ENCODE results near the gene SNAPC1. TPM values are rescaled to one million over a fixed set of nuclear protein-coding genes. Genes with fewer than 3 reads are reported as not detected.

SNAPC1 gene
- total and polyA plus RNA-seq, 2 donors (not counting 3 experiments of a cell fraction or from before 2014, with no cell fraction given), result 12.7 to 14.3 TPM

DNA sequence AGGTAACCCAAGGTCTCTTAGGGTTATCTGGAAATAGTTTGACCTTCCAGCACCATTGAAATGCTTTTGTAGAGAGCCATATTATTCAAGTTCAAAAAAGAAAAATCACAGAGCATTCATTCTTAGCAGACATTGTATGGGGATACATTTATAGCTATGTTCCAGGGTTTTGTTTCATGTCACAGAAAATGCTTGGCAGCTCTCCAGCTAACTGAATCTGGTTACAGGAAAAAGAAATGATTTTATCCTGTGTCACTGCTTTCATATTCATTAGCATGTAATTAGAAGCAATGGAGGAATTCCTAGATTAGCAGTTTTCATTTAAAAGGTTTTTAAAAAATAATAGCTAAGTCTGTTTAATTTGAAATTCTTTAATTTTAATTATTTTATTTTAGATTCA is 78.9 kb downstream of the SNAPC1 start:
- peak; percentile 68 for DNase-seq (ENCODE audit: low read depth, low spot score)
- TF ChIP-seq POLR2AphosphoS5 (IDR thresholded peaks at IDR 0.05; ENCODE audit: insufficient read depth, low read depth, low read length) (no peak), MAX (IDR thresholded peaks at IDR 0.05; ENCODE audit: insufficient read depth, insufficient read length) (no peak), POLR2A (IDR thresholded peaks at IDR 0.05; ENCODE audit: low read depth, low read length) (no peak), JUN (IDR thresholded peaks at IDR 0.05; ENCODE audit: borderline replicate concordance, insufficient read depth, insufficient read length, low read depth) (no peak), MYC (IDR thresholded peaks at IDR 0.05; ENCODE audit: low read depth, low read length) (no peak), EZH2 (IDR thresholded peaks at IDR 0.05; ENCODE audit: borderline replicate concordance, low read depth, low read length, severe bottlenecking) (no peak), GATA2 (IDR thresholded peaks at IDR 0.05; ENCODE audit: insufficient read depth, insufficient read length, low read depth, low read length) (no peak), FOS (IDR thresholded peaks at IDR 0.05; ENCODE audit: borderline replicate concordance, insufficient read depth, low read length) (no peak), CTCF (IDR thresholded peaks at IDR 0.05; ENCODE audit: extremely low read depth in 1 of 2, insufficient read depth in 1 of 2, low read depth in 1 of 2, low read length in 2 of 2) (no peak)
- FAIRE-seq, result peak; percentile 67
- Histone ChIP-seq H3K27ac (ENCODE audit: insufficient read depth, low read depth, low read length) (no peak overlapping the region), H2AFZ (ENCODE audit: low read depth, low read length) (no peak overlapping the region), H3K9me3 (replicated peaks; ENCODE audit: control insufficient read depth, insufficient read depth, low read length) (no peaks in the 10 kb centered on the region), H3K4me2 (ENCODE audit: insufficient read depth, low read length) (peak overlapping the region; percentile 32), H3K4me1 (ENCODE audit: control insufficient read depth, extremely low read depth, insufficient read depth, low read length) (peaks cover 34% of the 10 kb centered on the region), H4K20me1 (replicated peaks; ENCODE audit: control insufficient read depth, extremely low read depth, insufficient read depth, low read length) (no peaks in the 10 kb centered on the region), H3K4me3 (replicated peaks in 1 of 3; ENCODE audit: insufficient read depth in 1 of 3, low read depth in 1 of 3, low read length in 3 of 3) (no peak overlapping the region), H3K9ac (replicated peaks; ENCODE audit: extremely low read depth, insufficient read depth, low read length) (no peak overlapping the region), H3K36me3 (ENCODE audit: control insufficient read depth in 2 of 2, extremely low read depth in 1 of 2, insufficient read depth in 2 of 2, low read length in 2 of 2) (no peaks in the 10 kb centered on the region), H3K9me1 (replicated peaks; ENCODE audit: control insufficient read depth, extremely low read depth, insufficient read depth, low read length) (no peaks in the 10 kb centered on the region), H3K79me2 (ENCODE audit: control insufficient read depth, insufficient read depth, low read length) (no peaks in the 10 kb centered on the region), H3K27me3 (ENCODE audit: control insufficient read depth in 2 of 2, insufficient read depth in 2 of 2, low read length in 2 of 2) (no peaks in the 10 kb centered on the region)
- dilution Hi-C loops (cut with MboI; ENCODE audit: extremely low pct_ligation_motif_present, low sequenced_read_pairs) (no loop called here), intact Hi-C loops (cut with micrococcal nuclease) (no loop called here)
- BruUV-seq (replicated peaks), result no TSS peak
- ChIA-PET POLR2A (no interaction called here), CTCF (interaction anchor here (0.6 to 2.0 kb wide), 4 partner anchors 18 to 544 kb away, joined by 3 to 20 read pairs (median 3); no protein-coding TSS in a partner anchor)

Other genes with a start within 250 kb of the SNAPC1 start
- 179 and 180 TPM in 2 replicates for gene HIF1A, start 66.9 kb upstream of the SNAPC1 start, total RNA-seq
- gene HIF1A, start 66.9 kb upstream of the SNAPC1 start, polyA plus RNA-seq, result 47.5 and 58.3 TPM in 2 replicates
- gene SYT16, start 50.3 kb downstream of the SNAPC1 start, total RNA-seq, result 0.20 and 0.53 TPM in 2 replicates
- gene SYT16, start 50.3 kb downstream of the SNAPC1 start, polyA plus RNA-seq, result 0.08 and 0.19 TPM in 2 replicates

Measured in endothelial cell of umbilical vein (primary cell).